Measurements from ENCODE around the gene DHRS7B.

DHRS7B gene

DNA sequence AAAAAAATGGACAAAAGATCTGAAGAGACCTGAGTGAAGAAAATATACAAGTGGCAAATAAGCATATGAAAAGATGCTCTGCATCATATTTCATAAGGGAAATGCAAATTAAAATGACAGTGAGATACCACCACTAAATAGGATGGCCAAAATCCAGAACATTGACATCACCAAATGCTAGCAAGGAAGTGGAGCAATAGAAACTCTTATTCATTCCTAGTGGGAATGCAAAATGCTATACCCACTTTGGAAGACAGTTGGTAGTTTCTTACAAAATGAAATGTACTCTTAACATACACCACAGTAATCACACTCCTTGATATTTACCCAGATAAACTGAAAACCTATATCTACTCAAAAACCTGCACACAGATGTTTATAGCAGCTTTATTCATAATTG lies 33.6 kb downstream of the DHRS7B start:
- no peak for FAIRE-seq

DNA sequence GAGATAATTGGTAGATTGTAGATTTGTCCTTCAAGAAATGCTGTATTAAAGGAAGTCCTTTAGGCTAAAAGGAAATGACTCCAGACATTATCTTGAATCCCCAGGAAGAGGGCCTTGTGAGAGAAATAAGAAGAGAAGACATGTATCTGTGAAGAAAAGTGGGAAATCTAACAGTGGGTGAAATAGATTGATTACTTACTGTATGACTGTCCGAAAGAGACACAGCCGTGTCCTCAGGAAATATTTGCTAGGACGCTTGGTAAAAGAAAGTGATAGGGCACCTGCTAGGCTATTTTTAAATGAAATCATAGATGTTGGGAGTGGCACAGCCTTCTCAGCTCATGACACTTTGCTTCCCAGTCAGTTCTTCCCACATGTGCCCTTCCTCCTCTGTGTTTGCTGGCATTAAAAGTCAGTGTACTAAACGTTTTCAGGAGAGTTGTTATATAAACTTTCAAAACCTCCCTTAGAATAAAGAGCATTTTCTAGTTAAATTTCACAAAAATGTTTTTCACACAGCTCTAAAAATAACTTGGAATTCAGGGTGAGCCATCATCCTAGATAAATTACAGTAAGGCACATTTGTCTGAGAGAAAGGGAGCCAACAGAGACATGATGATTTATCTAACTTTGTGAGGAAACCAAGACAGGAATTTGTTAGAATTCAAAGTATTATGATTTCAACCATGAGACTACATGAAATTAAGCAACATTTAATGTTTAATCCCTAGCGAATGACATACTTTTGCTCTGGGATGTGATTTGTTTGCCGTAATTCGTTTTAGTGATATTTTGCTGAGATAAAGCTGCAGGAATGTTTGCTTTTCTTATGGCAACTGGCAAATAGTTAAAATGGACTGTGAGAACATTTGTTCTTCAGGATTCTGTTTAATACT lies 35.0 kb downstream of the DHRS7B start:
- no peak for FAIRE-seq

- FAIRE-seq = no peak
Observed at GRCh38 chr17:21162394-21162775, 35.6 kb downstream of the DHRS7B start.

DNA sequence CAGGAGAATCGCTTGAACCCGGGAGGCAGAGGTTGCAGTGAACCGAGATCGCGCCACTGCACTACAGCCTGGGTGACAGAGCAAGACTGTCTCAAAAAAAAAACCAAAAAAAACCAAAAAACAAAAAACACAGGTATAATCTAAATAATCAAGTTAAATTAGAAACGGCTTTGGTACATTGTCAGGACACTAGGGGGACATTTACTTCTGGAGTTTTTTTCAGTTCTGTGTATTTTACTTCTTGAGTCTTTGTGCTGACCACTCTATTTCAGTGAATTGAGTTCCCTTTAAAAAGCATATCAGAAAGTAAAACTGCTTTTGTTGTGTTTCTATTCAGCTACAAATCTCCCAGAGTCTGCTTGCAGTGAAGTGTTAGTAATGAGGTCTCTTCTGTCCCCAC lies 36.3 kb downstream of the DHRS7B start:
- no peak for FAIRE-seq

DNA sequence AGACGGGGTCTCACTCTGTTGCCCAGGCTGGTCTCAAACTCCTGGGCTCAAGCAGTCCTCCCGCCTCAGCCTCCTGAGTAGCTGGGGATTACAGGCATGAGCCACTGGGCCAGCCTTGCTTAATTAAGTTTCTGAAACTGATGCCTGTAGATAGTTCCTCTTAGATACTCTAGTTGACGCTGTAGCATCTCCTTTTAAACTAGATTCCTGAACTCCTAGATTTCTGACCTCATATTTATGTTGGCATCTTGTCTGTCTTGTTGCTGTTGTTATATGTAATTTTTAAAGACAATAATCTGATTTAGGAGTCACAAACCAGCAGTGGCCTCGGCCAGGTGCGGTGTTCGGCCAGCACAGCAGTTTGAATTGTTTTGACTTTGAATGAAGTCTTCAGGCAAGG lies 37.5 kb downstream of the DHRS7B start:
- no peak for FAIRE-seq

DNA sequence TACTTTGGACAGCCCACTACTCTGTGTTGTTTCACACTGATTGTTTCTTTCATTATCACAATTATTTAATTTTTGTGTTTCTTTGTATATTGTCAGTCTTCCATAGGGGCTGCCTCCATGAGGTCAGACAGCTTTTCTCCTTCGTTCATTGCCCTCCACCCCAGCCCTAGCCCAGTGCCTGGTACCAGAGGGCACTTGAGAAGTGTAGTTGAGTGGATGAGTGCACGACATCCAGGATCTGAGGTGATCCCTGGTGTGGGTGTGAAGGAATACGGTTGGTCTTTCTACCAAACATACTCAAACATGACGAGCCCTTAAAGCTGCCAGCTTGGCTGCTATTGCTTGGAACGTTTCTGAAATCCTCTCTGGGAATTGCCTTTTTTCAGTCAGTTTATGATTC lies 37.9 kb downstream of the DHRS7B start:
- no peak for FAIRE-seq

GRCh38 chr17:21165922-21166594 lies 39.3 kb downstream of the DHRS7B start:
- no peak for FAIRE-seq

- FAIRE-seq = no peak
Observed at GRCh38 chr17:21166595-21167210, 39.9 kb downstream of the DHRS7B start.

- no peak for FAIRE-seq
Observed at GRCh38 chr17:21167303-21167702, 40.5 kb downstream of the DHRS7B start.

DNA sequence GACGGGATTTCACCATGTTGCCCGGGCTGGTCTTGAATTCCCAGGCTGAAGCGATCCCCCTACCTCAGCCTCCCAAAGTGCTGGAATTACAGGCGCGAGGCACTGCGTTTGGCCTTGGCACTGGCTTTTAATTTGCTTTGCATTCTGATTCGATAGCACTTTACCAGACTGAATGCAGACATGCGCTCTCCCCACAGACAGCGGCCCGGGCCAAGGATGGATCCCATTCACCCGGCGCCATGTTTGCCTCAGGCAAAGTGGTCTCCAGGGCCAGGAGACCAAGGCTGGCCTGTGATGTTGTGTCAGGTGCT lies 41.7 kb downstream of the DHRS7B start:
- FAIRE-seq = no peak

DNA sequence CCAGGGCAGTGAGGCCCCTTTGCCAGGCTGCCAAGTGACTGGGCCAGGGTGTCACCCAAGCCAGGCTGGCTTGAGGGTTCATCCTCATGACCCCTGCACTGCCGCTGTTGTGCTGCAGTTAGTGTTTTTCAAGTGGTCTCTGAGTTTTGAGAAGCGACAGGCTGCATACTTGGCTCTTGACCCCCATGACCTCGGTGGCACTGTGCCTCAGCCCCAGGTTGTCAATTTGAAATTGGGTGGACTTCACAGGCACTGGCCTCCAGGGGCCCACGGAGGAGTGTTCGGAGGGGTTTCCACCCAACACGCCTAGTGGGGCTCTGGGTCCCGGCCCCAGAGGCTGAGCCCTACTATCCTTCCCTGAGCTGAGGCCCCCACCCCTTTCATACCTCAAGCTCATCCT lies 42.7 kb downstream of the DHRS7B start:
- no peak for FAIRE-seq

DNA sequence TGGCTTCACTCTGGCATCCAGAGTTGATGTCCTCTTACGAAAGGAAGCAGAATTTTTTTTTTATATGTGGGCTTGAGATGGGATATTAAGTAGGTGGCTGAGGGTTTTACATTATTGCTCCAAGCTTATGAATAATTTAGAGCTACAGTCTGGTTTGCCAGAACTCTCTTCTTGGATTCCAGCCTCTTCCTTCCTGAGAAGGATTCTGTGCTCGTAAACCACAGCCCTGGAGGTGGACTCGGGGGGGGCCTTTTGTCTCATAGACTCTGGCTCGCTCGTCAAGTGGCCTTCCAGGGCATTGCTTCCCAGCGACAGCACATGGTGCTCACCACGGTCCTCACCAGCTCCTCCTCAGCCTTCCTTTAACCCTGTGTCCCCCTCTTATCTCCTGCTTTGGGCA lies 44.0 kb downstream of the DHRS7B start:
- FAIRE-seq = no peak

DNA sequence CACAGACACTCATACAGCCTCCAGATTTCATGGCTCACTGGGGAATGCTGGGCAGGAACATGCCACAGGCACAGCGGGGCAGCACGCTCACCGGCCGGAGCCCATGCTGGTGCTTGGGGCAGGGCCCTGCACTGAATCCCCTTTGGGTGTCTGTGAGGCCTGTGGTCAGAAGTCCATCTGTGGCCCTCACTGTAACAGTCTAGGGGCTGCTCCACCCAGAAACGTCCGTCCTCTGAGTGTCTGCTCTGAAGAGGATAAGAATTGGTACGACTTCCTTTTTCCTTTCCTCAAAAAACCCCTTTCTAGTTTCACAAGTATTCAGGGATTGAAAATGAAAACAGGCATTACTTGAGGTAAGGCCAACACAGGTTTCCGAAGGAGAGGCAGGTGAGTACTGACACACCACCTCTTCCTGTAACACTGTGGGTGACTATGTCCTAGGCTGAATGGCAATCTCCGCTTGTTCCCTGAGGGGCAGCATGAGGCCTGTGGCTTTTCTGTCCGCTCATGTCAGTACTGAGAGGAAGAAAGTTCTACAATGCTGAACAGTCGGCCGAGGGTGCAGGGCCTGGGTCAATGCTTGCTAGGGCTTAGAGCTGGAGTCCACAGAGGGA lies 44.7 kb downstream of the DHRS7B start:
- no peak for FAIRE-seq

DNA sequence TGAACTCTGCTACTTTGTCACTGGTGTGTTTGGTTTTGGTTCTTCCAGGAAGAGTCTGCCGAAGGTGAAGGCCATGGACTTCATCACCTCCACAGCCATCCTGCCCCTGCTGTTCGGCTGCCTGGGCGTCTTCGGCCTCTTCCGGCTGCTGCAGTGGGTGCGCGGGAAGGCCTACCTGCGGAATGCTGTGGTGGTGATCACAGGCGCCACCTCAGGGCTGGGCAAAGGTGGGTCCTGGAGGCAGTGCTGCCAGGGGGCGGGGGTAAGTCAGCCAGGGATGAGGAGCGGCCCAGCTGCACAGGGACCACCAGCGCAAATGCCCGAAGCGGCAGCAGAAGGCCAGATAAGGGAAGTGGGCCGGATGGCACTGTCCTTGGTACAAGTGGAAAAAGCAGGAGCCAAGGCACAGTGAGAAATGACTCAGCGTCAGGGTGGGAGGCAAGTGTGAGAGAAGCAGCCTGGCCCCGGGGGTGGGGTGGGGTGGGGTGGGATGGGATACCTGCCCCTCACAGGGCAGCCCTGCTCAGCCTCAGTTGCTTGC lies 45.3 kb downstream of the DHRS7B start:
- no peak for FAIRE-seq

- FAIRE-seq = no peak
Observed at GRCh38 chr17:21172846-21173245, 46.1 kb downstream of the DHRS7B start.

GRCh38 chr17:21173543-21173942 lies 46.8 kb downstream of the DHRS7B start:
- no peak for FAIRE-seq

- FAIRE-seq = no peak
Observed at GRCh38 chr17:21174186-21174585, 47.4 kb downstream of the DHRS7B start.

GRCh38 chr17:21174713-21175112 lies 47.9 kb downstream of the DHRS7B start:
- FAIRE-seq = no peak

DNA sequence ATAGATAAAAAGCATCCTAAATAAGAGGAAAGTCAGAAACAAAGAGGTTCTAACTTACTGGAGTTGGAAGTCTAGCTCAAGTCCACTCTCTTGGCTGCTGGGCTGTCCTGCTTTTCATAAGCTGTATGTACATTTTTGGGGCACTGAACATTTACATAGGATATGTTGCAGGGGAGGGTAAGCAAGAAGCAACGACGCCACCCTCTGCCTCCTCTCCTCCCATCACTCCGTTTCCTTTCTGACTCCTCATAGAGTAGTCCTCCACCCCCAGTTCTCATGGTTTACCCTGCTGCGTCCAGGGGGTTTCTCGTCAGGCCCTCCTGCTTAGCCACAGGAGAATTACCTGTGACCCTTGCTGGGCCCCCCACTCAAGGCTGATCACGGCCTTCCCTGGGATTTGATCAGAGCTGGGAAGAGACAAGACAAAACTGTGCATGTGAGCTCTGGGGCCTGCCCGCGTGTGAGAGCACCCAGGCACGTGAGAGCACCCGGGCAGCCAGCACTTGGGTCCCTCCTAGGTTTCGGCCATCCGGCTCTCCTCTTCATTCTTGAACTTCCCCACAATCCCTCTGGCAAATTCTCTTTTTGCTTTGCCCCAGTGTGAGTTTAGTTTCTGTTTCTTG lies 50.1 kb downstream of the DHRS7B start:
- FAIRE-seq = no peak

GRCh38 chr17:21177401-21177800 lies 50.6 kb downstream of the DHRS7B start:
- no peak for FAIRE-seq

DNA sequence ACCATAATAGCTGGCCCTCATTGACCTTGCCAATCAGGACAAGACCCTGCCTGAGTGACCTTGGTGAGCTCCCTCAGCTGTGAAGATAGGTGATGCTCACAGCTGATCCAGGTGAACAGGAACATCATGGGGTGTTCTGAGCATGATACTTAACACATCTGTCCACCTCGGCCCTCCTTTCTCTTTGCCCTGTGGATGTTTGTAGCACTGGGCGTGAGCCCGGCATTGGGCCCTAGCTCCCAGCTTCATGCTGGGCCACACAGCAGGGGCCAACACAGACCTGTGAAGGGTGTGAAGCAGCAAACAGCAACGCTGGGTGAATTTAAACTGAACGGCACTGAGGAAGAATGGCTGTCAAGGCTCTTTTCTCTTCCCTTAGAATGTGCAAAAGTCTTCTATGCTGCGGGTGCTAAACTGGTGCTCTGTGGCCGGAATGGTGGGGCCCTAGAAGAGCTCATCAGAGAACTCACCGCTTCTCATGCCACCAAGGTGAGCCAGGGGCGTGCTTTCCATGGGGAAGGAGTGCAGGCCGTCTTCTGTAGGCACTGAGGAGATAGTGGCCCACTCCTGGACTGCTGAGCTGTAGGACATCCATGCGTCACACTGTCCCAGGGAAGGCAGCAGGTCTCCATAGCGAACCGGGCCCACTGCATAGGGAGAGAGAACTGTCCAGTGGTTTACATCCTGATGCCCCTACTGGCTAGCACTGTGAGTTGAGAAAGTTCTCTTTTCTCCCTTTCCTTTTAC lies 51.3 kb downstream of the DHRS7B start:
- FAIRE-seq = no peak

- FAIRE-seq = no peak
Observed at GRCh38 chr17:21183468-21183867, 56.7 kb downstream of the DHRS7B start.

Data from islet of Langerhans (tissue), 1 donor.